Type B pancreatic cell (in vitro differentiated cells): ENCODE data around the gene MMP13. TPM values are rescaled to one million over a fixed set of nuclear protein-coding genes. Genes with fewer than 3 reads are reported as not detected.

Experiments used
- DNase-seq: peaks from one replicate; pipeline ENCODE4 v3.0.0; 2021; ENCODE audit warnings: mixed read lengths; ENCODE audit not compliant: unreplicated experiment; ENCODE audit errors: extremely low spot score
- H3K27ac Mint-ChIP-seq: 2 replicates; pipeline ENCODE4 v1.8.0; 2021; ENCODE audit warnings: mild to moderate bottlenecking, mixed read lengths
- H3K27me3 Mint-ChIP-seq: 2 replicates; pipeline ENCODE4 v1.8.0; 2021; ENCODE audit warnings: mixed read lengths
- H3K36me3 Mint-ChIP-seq: 2 replicates; pipeline ENCODE4 v1.8.0; 2021; ENCODE audit warnings: mixed read lengths
- H3K4me1 Mint-ChIP-seq: one replicate; pipeline ENCODE4 v1.8.0; 2021; ENCODE audit warnings: mixed read lengths; ENCODE audit not compliant: unreplicated experiment
- H3K4me3 Mint-ChIP-seq: 2 replicates; pipeline ENCODE4 v1.8.0; 2021; ENCODE audit warnings: mild to moderate bottlenecking, mixed read lengths
- H3K9me3 Mint-ChIP-seq: 2 replicates; pipeline ENCODE4 v1.8.0; 2021; ENCODE audit warnings: mixed read lengths
- CTCF ChIP-seq: fragments of 200-600 bp; sonication (generic); conservative IDR thresholded peaks from 2 replicates; pipeline ENCODE4 v1.5.0; 2021; ENCODE audit warnings: antibody characterized with exemption, mild to moderate bottlenecking
- total RNA-seq: library from RNA; stranded (reverse); gene quantifications from 2 replicates; pipeline ENCODE4 v1.2.1, GENCODE V29; 2021; ENCODE audit warnings: low replicate concordance

MMP13 gene
- total RNA-seq, 1 donor from 2014 or later, result not detected

GRCh38 chr11:102972853-102973252 is 17.3 kb upstream of the MMP13 start:
- no peak for DNase-seq
- H3K36me3 Mint-ChIP-seq, result no peaks in the 10 kb centered on the region
- H3K27ac Mint-ChIP-seq, result no peak overlapping the region
- H3K27me3 Mint-ChIP-seq, result peaks cover 5% of the 10 kb centered on the region
- H3K4me3 Mint-ChIP-seq, result no peak overlapping the region
- H3K4me1 Mint-ChIP-seq, result peaks cover 13% of the 10 kb centered on the region
- H3K9me3 Mint-ChIP-seq, result no peaks in the 10 kb centered on the region
- TF ChIP-seq CTCF, result no peak

GRCh38 chr11:102971766-102972165 is 16.2 kb upstream of the MMP13 start:
- Mint-ChIP-seq H3K27me3 (peaks cover 5% of the 10 kb centered on the region), H3K9me3 (no peaks in the 10 kb centered on the region), H3K27ac (no peak overlapping the region), H3K4me3 (no peak overlapping the region), H3K4me1 (peaks cover 13% of the 10 kb centered on the region), H3K36me3 (no peaks in the 10 kb centered on the region)
- no peak for TF ChIP-seq CTCF
- no peak for DNase-seq

- Mint-ChIP-seq H3K27ac (no peak overlapping the region), H3K27me3 (peaks cover 5% of the 10 kb centered on the region), H3K4me3 (no peak overlapping the region), H3K9me3 (no peaks in the 10 kb centered on the region), H3K36me3 (no peaks in the 10 kb centered on the region), H3K4me1 (peaks cover 12% of the 10 kb centered on the region)
- DNase-seq, result no peak
- TF ChIP-seq CTCF, result no peak
Observed at GRCh38 chr11:102967497-102967896, 12.0 kb upstream of the MMP13 start.

DNA sequence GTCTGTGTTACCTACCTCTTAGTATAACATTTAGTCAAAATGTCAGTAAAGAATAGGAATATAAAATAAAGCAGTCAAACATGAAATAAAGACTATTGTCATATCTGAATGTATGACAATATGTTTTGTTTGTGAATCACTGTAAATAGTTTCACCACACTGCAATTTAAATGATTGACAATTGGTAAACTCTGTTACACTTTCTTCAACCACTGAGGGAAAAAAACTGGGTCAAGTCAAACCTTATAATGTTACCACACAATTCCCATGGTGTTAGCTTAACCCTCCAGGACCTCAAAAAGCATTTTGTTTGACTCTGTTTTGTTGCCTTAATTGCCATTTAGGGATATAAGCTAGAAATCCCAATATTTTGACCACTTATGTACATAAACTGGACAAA is 10.5 kb upstream of the MMP13 start:
- no peaks in the 10 kb centered on the region for H3K9me3 Mint-ChIP-seq
- H3K27me3 Mint-ChIP-seq, result peaks cover 4% of the 10 kb centered on the region
- peaks cover 3% of the 10 kb centered on the region for H3K4me1 Mint-ChIP-seq
- DNase-seq, result no peak
- no peaks in the 10 kb centered on the region for H3K36me3 Mint-ChIP-seq
- no peak overlapping the region for H3K4me3 Mint-ChIP-seq
- TF ChIP-seq CTCF, result no peak
- no peak overlapping the region for H3K27ac Mint-ChIP-seq

DNA sequence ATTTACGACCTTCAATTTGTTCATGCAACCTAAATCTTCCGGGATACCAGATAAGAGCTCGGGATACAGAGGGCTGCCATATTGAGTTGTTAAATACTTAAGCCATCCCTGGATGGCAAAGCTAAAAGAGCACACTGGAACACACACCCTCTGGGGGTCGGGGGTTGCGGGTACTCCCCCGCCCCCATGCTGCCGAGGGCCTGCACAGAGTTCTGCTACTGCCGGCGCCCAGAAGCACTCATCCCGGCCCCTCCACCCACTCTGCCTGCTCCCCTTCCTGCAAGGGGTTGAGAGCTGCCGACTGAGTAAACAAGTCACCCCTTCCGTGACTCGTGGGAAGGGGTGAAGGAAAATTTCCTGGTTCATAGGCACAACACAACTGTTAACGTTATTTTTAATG is 9.3 kb upstream of the MMP13 start:
- no peaks in the 10 kb centered on the region for H3K9me3 Mint-ChIP-seq
- no peak overlapping the region for H3K4me3 Mint-ChIP-seq
- H3K27me3 Mint-ChIP-seq, result no peaks in the 10 kb centered on the region
- no peak for TF ChIP-seq CTCF
- H3K4me1 Mint-ChIP-seq, result no peaks in the 10 kb centered on the region
- no peak overlapping the region for H3K27ac Mint-ChIP-seq
- DNase-seq, result no peak
- H3K36me3 Mint-ChIP-seq, result no peaks in the 10 kb centered on the region

DNA sequence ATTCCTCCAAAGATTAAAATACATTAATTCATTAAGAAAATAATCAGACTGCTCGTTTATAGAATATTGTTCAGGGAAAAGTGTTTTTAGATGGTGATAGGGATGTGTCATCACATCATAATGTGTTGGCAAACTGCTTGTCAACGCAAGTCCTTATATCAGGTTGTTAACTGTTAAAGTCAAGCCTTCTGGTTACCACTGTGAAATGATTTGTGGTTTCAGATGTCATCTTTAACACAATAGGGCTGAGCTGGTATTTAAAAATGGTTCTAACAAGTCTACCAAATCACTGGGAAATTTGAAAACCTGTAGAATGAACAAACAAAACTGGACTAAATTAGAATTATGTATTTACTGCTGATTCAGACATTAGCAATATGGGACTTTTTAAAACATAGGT is 2.4 kb upstream of the MMP13 start:
- Mint-ChIP-seq H3K4me1 (no peaks in the 10 kb centered on the region), H3K36me3 (no peaks in the 10 kb centered on the region), H3K9me3 (no peaks in the 10 kb centered on the region), H3K4me3 (no peak overlapping the region), H3K27ac (no peak overlapping the region), H3K27me3 (no peaks in the 10 kb centered on the region)
- DNase-seq, result no peak
- no peak for TF ChIP-seq CTCF
